MM.1S (cell line): ENCODE data around the gene PRELID3B.

Source experiments
- DNase-seq: peaks from one replicate; pipeline ENCODE4 v3.0.0-alpha.2; 2015
- H2AFZ ChIP-seq: fragments of 300-600 bp; sonication (generic); 2 replicates; pipeline ENCODE4 v1.6.0; 2016; ENCODE audit warnings: antibody characterized with exemption, low read length
- H3F3A ChIP-seq: fragments of 300-600 bp; sonication (generic); 2 replicates; pipeline ENCODE4 v1.6.1; 2016; ENCODE audit warnings: mild to moderate bottlenecking, antibody characterized with exemption, low read length, moderate library complexity, mixed read lengths; ENCODE audit not compliant: insufficient read depth
- H3K27ac ChIP-seq: fragments of 300-600 bp; sonication (generic); 2 replicates; pipeline ENCODE4 v1.5.1; 2016; ENCODE audit warnings: mild to moderate bottlenecking, low read length
- H3K27me3 ChIP-seq: fragments of 300-600 bp; sonication (generic); replicated peaks from 2 replicates; pipeline ENCODE4 v1.6.0; 2016; ENCODE audit warnings: low read length; ENCODE audit not compliant: insufficient read depth
- H3K36me3 ChIP-seq: fragments of 300-600 bp; sonication (generic); replicated peaks from 2 replicates; pipeline ENCODE4 v1.6.1; 2016; ENCODE audit warnings: mild to moderate bottlenecking, low read length, mixed read lengths; ENCODE audit not compliant: insufficient read depth
- H3K4me1 ChIP-seq: fragments of 300-600 bp; sonication (generic); 2 replicates; pipeline ENCODE4 v1.6.1; 2016; ENCODE audit warnings: low read length, mixed read lengths
- H3K4me2 ChIP-seq: fragments of 300-600 bp; sonication (generic); 2 replicates; pipeline ENCODE4 v1.6.0; 2016; ENCODE audit warnings: low read depth, low read length
- H3K4me3 ChIP-seq: fragments of 300-600 bp; sonication (generic); 2 replicates; pipeline ENCODE4 v1.5.1; 2016; ENCODE audit warnings: low read length, mixed read lengths
- H3K79me2 ChIP-seq: fragments of 300-600 bp; sonication (generic); 2 replicates; pipeline ENCODE4 v1.6.1; 2016; ENCODE audit warnings: mixed run types, low read length, mixed read lengths
- H3K9ac ChIP-seq: fragments of 300-600 bp; sonication (generic); 2 replicates; pipeline ENCODE4 v1.6.1; 2016; ENCODE audit warnings: low read length, mixed read lengths
- H3K9me2 ChIP-seq: fragments of 300-600 bp; sonication (generic); replicated peaks from 2 replicates; pipeline ENCODE4 v1.6.1; 2016; ENCODE audit warnings: mild to moderate bottlenecking, low read length, mixed read lengths; ENCODE audit not compliant: insufficient read depth
- H3K9me3 ChIP-seq: fragments of 300-600 bp; sonication (generic); replicated peaks from 2 replicates; pipeline ENCODE4 v1.6.1; 2016; ENCODE audit warnings: mild to moderate bottlenecking, low read length, mixed read lengths; ENCODE audit not compliant: insufficient read depth
- H4K20me1 ChIP-seq: fragments of 300-600 bp; sonication (generic); 2 replicates; pipeline ENCODE4 v1.6.1; 2016; ENCODE audit warnings: mild to moderate bottlenecking, low read length, moderate library complexity, mixed read lengths; ENCODE audit not compliant: insufficient read depth
- CTCF ChIP-seq: fragments of 300-600 bp; sonication (generic); IDR thresholded peaks from 2 replicates; pipeline ENCODE4 v1.5.1; 2016; ENCODE audit warnings: antibody characterized with exemption, low read length, mixed read lengths
- EZH2 ChIP-seq: fragments of 300-600 bp; sonication (generic); optimal IDR thresholded peaks from 2 replicates; pipeline ENCODE3; 2017; ENCODE audit warnings: low read depth, mild to moderate bottlenecking, antibody characterized with exemption, low read length, mixed read lengths
- EZH2phosphoT487 ChIP-seq: fragments of 300-600 bp; sonication (generic); IDR thresholded peaks from 2 replicates; pipeline ENCODE4 v1.6.1; 2018; ENCODE audit warnings: antibody characterized with exemption, low read length

PRELID3B gene

GRCh38 chr20:59010995-59011873 is 31.4 kb downstream of the PRELID3B start:
- Histone ChIP-seq H3K27ac (no peak overlapping the region), H3K36me3 (no peaks in the 10 kb centered on the region), H2AFZ (no peak overlapping the region), H3K27me3 (no peaks in the 10 kb centered on the region), H3K4me1 (peaks cover 10% of the 10 kb centered on the region), H4K20me1 (no peaks in the 10 kb centered on the region), H3K9me2 (no peaks in the 10 kb centered on the region), H3K9me3 (no peaks in the 10 kb centered on the region), H3K4me3 (no peak overlapping the region), H3K4me2 (no peak overlapping the region), H3F3A (peaks cover under 1% of the 10 kb centered on the region; the same call in 1 of the 2 replicates), H3K79me2 (no peaks in the 10 kb centered on the region), H3K9ac (no peak overlapping the region)
- TF ChIP-seq EZH2phosphoT487 (no peak), EZH2 (no peak), CTCF (no peak)
- no peak for DNase-seq

- no peaks in the 10 kb centered on the region for H4K20me1 ChIP-seq
- no peak overlapping the region for H3K27ac ChIP-seq
- no peak overlapping the region for H2AFZ ChIP-seq
- peaks cover 8% of the 10 kb centered on the region for H3F3A ChIP-seq
- H3K9ac ChIP-seq: no peak overlapping the region
- H3K9me3 ChIP-seq: no peaks in the 10 kb centered on the region
- no peaks in the 10 kb centered on the region for H3K79me2 ChIP-seq
- no peak overlapping the region for H3K4me3 ChIP-seq
- H3K27me3 ChIP-seq: no peaks in the 10 kb centered on the region
- H3K4me2 ChIP-seq: no peak overlapping the region
- no peak for TF ChIP-seq CTCF
- TF ChIP-seq EZH2: no peak
- TF ChIP-seq EZH2phosphoT487: no peak
- peaks cover 16% of the 10 kb centered on the region for H3K4me1 ChIP-seq
- no peak for DNase-seq
- H3K9me2 ChIP-seq: no peaks in the 10 kb centered on the region
- H3K36me3 ChIP-seq: no peaks in the 10 kb centered on the region
Measured at GRCh38 chr20:59010321-59010994, 32.1 kb downstream of the PRELID3B start.

GRCh38 chr20:59008715-59009336 is 33.8 kb downstream of the PRELID3B start:
- H3K9me3 ChIP-seq: no peaks in the 10 kb centered on the region
- no peak overlapping the region for H3K9ac ChIP-seq
- no peak overlapping the region for H3K4me2 ChIP-seq
- peaks cover 31% of the 10 kb centered on the region for H3K4me1 ChIP-seq
- H3K27ac ChIP-seq: no peak overlapping the region
- no peaks in the 10 kb centered on the region for H4K20me1 ChIP-seq
- no peaks in the 10 kb centered on the region for H3K27me3 ChIP-seq
- H3K4me3 ChIP-seq: no peak overlapping the region
- H3K79me2 ChIP-seq: no peaks in the 10 kb centered on the region
- no peaks in the 10 kb centered on the region for H3K36me3 ChIP-seq
- H3K9me2 ChIP-seq: no peaks in the 10 kb centered on the region
- peaks cover 23% of the 10 kb centered on the region for H3F3A ChIP-seq
- TF ChIP-seq CTCF (no peak), EZH2phosphoT487 (no peak), EZH2 (no peak)
- DNase-seq: no peak
- H2AFZ ChIP-seq: no peak overlapping the region
